ENCODE results near the gene MBLAC1. TPM values are rescaled to one million over a fixed set of nuclear protein-coding genes. Genes with fewer than 3 reads are reported as not detected.
A peak's percentile ranks its signal among the peaks of the same experiment; 100 is the strongest.

The MBLAC1 gene
- total RNA-seq, 1 donor from 2014 or later: 0.78 TPM

DNA sequence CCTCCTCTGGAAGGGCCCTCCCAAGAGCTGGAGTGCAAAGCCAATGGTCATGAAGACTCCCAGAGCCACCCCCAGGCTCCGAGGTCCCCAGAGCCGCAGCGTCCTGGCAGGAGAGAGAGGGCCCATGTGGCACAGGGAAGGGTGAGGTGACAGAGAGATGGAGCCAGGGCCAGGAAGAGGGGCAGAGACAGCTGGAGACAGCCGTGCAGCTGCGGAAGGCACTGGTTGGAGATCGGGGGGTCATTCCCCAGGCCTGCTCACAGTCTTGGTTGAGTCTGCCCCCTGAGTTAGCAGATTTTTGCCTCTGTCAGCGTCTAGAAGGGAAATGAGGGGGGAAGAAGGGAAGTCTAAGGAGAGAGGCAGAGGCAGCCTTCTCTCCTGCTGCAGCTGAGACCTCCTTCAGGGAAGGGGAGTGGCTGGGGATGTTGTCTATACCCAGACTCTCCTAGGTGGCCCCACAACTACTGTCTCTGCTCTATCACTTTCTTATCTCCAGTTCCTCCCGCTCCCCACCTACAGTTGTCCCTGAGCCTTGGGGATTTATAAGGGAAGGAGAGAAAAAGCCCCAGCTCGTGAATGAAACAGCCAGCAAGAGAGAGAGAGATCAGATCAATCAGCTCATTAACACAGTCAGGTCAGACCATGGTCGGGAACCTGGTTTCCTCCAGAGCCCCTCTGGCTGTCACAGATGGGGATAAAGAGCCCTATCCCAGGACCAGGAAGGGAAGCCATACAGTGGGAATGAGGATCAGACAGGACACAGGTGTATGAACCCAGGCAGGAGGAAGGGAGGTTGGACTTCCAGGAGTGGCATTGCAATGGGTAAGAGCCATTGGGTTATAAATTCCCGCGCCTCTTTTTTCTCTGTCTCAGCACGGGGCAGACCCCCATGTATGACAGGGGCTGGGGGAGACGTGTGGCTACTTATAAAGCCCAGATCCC, 40.5 kb downstream of the MBLAC1 start:
- DNase-seq (ENCODE audit: low spot score) (no peak), ATAC-seq (no peak)

- no peak for DNase-seq (ENCODE audit: low spot score)
- ATAC-seq: peak; percentile 11
These were observed 41.2 kb downstream of the MBLAC1 start for GRCh38 chr7:100167912-100168323.

DNA sequence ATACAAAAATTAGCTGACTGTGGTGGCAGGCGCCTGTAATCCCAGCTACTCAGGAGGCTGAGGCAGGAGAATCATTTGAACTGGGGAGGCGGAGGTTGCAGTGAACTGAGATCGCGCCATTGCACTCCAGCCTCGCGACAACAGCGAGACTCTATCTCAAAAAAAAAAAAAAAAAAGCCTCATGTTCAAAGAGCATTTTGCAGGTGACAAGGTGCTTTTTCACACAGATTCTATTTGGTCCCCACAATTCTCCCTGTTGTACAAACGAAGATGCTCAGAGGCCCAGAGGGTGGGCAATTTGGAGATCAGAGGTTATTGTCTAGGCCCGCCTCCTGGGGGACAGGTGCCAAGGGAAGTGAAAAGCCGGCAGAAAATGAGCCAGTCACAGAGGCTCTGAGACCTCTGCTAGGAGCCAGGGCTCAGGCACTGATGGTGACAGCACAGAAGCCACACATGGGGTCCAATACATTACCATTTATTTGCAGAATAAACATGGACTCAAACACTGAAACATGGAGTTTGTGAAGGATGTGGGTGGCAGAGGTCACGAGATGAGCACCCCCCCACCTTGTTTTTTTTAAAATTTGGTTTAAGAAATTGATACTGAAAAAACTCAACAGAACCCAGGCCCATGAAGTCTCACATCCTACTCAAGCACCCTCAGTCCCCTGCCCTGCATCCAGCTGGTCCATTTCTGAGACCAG, 42.5 kb downstream of the MBLAC1 start:
- ATAC-seq (no peak), DNase-seq (ENCODE audit: low spot score) (no peak)

DNA sequence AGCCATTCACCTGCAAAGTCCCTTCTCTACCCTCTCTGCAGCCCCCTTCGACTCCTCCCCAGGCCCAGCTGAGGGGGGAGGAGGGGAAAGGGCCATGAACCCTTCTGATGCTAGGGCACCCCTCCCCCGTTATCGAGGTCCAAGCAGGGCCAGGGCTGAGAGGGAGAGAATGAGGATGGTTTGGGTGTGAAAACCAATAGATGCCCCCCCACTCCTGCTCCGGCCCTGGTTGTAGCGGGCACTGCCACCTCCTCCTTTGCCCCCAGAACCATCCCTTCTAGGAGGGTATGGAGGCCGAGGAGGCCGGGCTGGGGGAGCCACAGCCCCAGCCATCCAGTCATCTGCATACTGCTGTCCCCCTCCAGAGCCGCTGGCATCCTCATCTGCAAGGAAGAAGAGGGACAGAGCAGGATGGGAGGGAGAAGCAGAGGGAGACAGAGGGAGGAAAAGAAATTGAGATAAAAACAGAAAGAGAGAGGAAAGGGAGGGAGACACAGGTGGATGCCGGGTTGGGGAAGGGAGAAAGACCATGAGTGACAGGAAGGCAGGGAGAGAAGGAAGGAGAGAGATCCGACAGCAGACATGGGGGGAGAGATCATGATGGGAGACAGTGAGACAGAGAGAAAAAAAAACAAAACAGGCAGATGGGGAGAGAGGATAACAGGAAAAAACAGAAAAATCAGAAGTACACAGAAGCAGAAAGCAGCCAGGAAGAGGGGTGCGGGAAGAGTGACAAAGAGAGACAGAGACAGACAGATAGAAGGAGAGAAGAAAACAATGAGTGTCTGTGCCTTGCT, 43.5 kb downstream of the MBLAC1 start:
- ATAC-seq (no peak), DNase-seq (ENCODE audit: low spot score) (no peak)

DNA sequence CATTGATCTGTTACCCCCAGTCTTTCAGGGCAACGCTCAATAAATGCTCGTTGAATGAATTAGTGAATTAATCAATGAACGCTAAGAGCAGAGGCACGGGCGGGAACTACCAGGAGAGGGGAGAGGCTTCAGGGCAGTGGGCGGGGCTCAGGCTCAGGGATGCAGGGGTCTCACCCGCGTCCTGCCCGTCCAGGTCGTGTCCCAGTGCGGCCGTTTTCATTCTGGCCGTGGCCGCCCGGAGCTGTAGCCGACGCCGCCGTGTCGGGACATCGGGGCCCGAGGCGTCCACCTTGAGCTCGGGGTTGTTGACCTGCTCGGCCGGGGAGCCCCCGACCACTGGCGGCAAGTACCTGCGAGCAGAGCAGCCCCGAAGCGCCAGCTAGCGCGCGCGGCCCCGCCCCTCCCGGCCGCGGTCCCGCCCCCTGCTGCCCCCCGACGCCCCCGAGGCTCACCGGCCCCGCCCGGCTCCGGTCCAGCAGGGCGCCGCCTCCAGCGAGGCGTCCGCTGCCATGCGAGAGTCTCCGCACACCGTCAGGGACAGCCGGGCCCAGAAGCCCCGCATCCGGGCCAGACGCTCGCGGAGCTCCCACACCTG, 44.4 kb downstream of the MBLAC1 start:
- DNase-seq (ENCODE audit: low spot score): no peak
- ATAC-seq: peak; percentile 44

- ATAC-seq (no peak), DNase-seq (ENCODE audit: low spot score) (no peak)
These were observed 45.1 kb downstream of the MBLAC1 start for GRCh38 chr7:100171840-100172239.

DNA sequence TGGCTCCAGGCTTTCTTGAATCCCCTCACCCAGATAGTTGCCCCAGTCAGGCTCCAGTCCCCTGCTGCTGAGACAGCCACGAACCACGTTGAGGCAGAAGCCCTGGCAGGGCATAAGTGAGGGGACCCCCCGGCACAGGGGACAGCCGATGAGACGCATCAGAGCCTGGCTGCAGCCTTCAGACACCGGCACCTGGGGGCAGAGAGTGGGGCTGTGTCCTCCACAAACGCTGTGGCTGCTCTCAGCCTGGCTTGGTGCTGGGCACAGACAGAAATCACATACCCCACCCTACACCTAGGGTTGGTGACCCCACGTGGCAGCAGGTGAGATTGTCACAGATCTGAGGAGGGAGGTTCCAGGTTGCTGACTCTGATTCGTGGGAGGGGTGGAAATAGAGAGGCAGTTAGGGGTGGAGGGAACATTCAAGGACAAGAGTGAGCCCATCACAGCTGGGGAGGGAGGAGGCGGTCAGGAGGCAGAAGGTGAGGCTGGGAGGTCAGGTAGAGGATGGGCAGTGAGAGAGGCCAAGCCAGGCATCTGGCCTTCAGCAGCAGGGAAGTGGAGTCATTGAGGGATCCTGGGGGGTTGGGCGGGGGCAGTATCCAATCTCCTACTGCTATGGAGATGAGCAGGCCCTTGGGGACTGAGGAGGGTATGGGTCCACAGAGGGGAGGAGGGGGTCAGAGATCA, 47.2 kb downstream of the MBLAC1 start:
- ATAC-seq (no peak), DNase-seq (ENCODE audit: low spot score) (no peak)

DNA sequence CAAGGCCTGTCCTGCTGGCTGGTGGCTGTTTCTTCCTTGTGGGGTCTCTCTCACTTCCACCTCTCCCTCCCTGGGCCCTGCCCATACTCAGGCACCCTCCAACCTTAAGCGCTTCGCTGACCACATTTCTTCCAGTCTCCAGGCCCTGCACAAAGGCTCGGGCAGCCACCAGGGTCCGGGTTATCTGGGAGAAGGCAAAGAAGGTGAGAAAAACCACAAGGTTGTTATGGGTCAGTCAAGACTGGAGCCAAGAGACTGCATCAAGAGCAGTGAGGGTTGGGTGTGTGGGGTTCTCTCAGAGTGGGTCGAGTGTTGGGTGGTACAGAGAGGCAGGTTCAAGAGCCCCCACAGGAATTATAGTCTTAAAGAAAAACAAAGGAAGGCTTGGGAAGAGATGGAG, 47.8 kb downstream of the MBLAC1 start:
- DNase-seq (ENCODE audit: low spot score): no peak
- ATAC-seq: no peak

DNA sequence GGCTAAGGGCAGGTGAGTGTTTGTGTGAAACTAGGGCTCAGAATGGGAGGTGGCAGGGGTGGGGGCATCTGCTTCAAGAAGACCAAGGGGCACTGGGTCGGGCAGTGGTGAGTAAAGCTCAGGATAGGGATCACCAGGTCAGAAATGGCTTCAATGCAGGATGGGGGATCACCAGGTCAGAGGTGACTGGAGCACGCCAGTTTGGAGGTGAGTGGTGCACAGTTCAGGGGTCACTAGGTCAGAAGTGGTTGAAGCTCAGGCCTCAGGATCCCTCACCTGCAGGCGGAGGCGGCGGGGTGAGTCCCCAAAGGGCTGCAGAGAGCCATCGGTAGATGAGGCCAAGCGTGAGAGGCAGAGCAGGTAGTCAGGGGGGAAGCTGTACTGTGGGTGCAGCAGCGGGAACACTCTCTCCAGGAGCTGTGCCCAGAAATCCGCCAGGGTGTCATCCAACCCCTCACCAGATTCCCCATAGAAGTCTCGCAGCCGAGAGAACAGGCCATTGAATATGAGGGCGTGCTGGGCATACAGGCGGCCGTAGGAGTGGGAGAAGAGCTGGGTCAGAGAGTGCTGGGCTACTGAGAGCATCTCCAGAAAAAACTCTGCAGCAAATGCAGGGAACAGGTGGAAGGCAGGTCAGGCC, 48.6 kb downstream of the MBLAC1 start:
- ATAC-seq (no peak), DNase-seq (ENCODE audit: low spot score) (no peak)

DNA sequence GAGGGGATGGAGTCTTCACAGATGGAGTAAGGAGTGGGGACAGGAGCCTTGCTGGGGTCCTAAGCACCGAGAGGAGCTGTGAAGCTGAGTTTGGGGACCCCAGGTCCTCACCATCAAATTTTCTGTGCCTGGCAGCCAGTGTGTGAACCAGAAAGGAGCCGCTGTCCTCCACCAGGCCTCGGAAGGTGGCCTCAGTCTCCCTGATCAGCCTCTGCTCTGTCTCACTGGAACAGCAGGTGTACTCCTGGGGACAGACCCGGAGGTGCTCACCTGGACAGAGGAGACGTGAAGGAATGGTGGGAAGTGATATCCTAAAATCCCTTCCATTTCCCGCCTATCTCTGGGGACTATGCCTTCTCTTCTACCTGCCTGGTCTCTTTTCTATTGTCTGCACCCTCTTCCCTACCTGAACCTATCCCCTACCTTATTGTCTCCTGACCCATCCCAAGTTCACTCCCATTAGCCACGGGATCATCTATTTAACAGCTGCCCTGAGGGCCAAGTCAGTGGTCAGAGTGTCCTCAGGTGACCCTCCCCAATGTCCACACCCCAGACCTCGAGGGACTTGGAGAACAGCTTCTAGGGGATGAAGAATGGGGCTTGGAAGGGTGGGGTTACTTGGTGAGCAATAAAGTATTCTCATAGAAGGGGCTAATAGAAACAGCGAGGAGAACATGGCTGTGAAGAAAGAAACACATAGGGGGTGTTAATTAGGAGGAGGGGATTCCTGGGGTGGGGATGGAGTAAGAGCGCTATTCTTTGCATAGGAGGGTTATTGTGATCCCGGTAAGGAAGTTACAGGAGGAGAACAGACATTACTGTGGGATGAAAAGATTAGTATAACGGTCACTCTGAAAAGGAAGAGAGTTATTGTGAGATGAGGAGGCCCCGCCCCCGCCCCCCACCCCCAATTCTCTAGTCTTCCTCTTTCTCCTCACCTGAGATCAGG, 49.6 kb downstream of the MBLAC1 start:
- DNase-seq (ENCODE audit: low spot score) (no peak), ATAC-seq (no peak)

DNA sequence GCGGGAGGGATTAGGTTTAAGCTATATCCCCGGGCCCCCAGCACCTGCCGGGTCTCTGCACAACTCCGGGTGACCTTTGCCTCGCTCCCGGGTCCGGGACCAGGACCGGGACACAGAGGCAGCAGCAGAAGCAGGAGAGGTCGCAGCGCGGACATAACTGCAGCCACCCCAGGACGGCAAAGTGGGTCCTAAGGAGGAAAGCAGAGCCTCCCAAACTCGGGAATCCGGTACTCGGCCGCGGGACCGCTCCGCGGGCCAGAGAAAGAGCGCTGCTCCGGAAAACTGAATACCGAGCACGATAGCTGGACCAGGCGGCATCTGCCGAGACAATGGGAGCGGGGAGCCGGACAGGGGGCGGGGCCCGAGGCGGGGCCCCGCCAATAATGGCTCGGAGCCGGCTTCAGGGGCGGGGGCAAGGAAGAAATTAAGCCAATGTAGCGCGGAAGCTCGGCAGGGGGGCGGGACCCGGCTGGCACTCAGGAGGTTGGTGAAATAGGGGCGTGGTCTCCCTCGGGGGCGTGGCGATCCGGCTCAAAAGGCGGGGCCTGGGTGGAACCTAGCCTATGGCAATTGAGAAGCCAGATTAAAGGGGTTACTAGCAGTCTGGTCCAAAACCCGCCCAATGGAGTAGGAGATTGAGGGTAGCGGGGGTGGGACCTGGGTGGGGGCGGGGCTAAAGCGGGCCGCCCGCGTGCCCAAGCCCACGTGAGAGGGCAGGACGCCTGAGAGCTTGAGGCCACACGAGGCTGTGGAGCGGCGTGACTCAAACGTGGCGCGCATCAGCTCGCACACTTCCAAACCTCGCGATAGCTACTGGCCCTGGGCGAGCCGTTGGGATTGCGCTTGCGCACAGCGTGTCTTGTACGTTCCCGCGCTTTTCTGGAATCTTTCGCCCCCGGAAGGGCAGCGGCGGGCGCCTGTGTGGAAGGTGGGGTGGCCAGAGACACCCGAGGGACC, 50.6 kb downstream of the MBLAC1 start, which contains the start of the genes GPC2 and STAG3:
Gene GPC2 (minus strand): TSS at position 337 of the 957 bp plus-strand sequence. CDS start 182 bp downstream, at position 155.
Gene STAG3 (plus strand): TSS at position 874 of the 957 bp plus-strand sequence. CDS start 2,639 bp downstream, outside the sequence.
- ATAC-seq: peak; percentile 96
- DNase-seq (ENCODE audit: low spot score): peak; percentile 91

Other genes with a start within 250 kb of the MBLAC1 start
- gene OR2AE1, start 249.9 kb upstream of the MBLAC1 start, total RNA-seq: not detected
- gene TRIM4, start 207.4 kb upstream of the MBLAC1 start, total RNA-seq: 13.7 TPM
- gene GJC3, start 197.3 kb upstream of the MBLAC1 start, total RNA-seq: 0.86 TPM
- 2,337 TPM for gene AZGP1, start 150.9 kb upstream of the MBLAC1 start, total RNA-seq
- 99.9 TPM for gene ZKSCAN1, start 111.4 kb upstream of the MBLAC1 start, total RNA-seq
- 7.7 TPM for gene ZSCAN21, start 77.2 kb upstream of the MBLAC1 start, total RNA-seq
- gene ZNF3, start 45.2 kb upstream of the MBLAC1 start, total RNA-seq: 14.5 TPM
- 42.6 TPM for gene COPS6, start 38.0 kb upstream of the MBLAC1 start, total RNA-seq
- 17.7 TPM for gene MCM7, start 25.6 kb upstream of the MBLAC1 start, total RNA-seq
- gene AP4M1, start 25.3 kb upstream of the MBLAC1 start, total RNA-seq: 4.5 TPM
- gene TAF6, start 7.6 kb upstream of the MBLAC1 start, total RNA-seq: 14.9 TPM
- 2.4 TPM for gene CNPY4, start 7.3 kb upstream of the MBLAC1 start, total RNA-seq
- 40.9 TPM for gene LAMTOR4, start 22.0 kb downstream of the MBLAC1 start, total RNA-seq
- 7.9 TPM for gene TRAPPC14, start 31.8 kb downstream of the MBLAC1 start, total RNA-seq
- 0.35 TPM for gene GAL3ST4, start 41.6 kb downstream of the MBLAC1 start, total RNA-seq
- 0.18 TPM for gene GPC2, start 50.4 kb downstream of the MBLAC1 start, total RNA-seq
- 3.1 TPM for gene STAG3, start 51.0 kb downstream of the MBLAC1 start, total RNA-seq
- gene PVRIG, start 93.0 kb downstream of the MBLAC1 start, total RNA-seq: 0.50 TPM
- gene SPDYE3, start 180.7 kb downstream of the MBLAC1 start, total RNA-seq: not detected
- gene PILRB, start 231.2 kb downstream of the MBLAC1 start, total RNA-seq: 28.6 TPM
- gene PILRA, start 246.5 kb downstream of the MBLAC1 start, total RNA-seq: 1.4 TPM